ENCODE data around the gene CAMSAP1. TPM values are rescaled to one million over a fixed set of nuclear protein-coding genes. Genes with fewer than 3 reads are reported as not detected.

Gene CAMSAP1
- total RNA-seq, 2 donors from 2014 or later = 37.8 to 46.2 TPM

- peak; percentile 61 for ATAC-seq (replicated peaks)
- Mint-ChIP-seq H3K36me3 (ENCODE audit: low read depth) (peaks cover 43% of the 10 kb centered on the region), H3K4me3 (peak overlapping the region; percentile 54), H3K4me1 (peaks cover 31% of the 10 kb centered on the region), H3K9me3 (no peaks in the 10 kb centered on the region), H3K27ac (peak overlapping the region; percentile 52), H3K27me3 (no peaks in the 10 kb centered on the region)
Observed at GRCh38 chr9:135877791-135878527, 29.4 kb downstream of the CAMSAP1 start.

- H3K36me3 Mint-ChIP-seq (ENCODE audit: low read depth) = peaks cover 32% of the 10 kb centered on the region
- H3K4me3 Mint-ChIP-seq = peak overlapping the region; percentile 54
- H3K27ac Mint-ChIP-seq = peak overlapping the region; percentile 52
- peaks cover 29% of the 10 kb centered on the region for H3K4me1 Mint-ChIP-seq
- H3K27me3 Mint-ChIP-seq = no peaks in the 10 kb centered on the region
- no peaks in the 10 kb centered on the region for H3K9me3 Mint-ChIP-seq
- no peak for ATAC-seq (replicated peaks)
Observed at GRCh38 chr9:135876936-135877335, 30.4 kb downstream of the CAMSAP1 start.

- no peak for ATAC-seq (replicated peaks)
- H3K4me1 Mint-ChIP-seq = peaks cover 27% of the 10 kb centered on the region
Observed at GRCh38 chr9:135874859-135875258, 32.5 kb downstream of the CAMSAP1 start.

GRCh38 chr9:135869909-135870308, 37.4 kb downstream of the CAMSAP1 start:
- Mint-ChIP-seq H3K4me1 (peaks cover 18% of the 10 kb centered on the region), H3K36me3 (ENCODE audit: low read depth) (peaks cover 39% of the 10 kb centered on the region), H3K27ac (no peak overlapping the region), H3K4me3 (no peak overlapping the region), H3K27me3 (no peaks in the 10 kb centered on the region), H3K9me3 (no peaks in the 10 kb centered on the region)
- ATAC-seq (replicated peaks) = no peak

More at GRCh38 chr9:135874859-135875258, 32.5 kb downstream of the CAMSAP1 start:
- Mint-ChIP-seq H3K9me3 (no peaks in the 10 kb centered on the region), H3K27me3 (no peaks in the 10 kb centered on the region), H3K27ac (no peak overlapping the region), H3K4me3 (no peak overlapping the region), H3K36me3 (ENCODE audit: low read depth) (peaks cover 33% of the 10 kb centered on the region)

GRCh38 chr9:135865531-135865930, 41.8 kb downstream of the CAMSAP1 start:
- peak overlapping the region; percentile 43 for H3K27ac Mint-ChIP-seq
- no peaks in the 10 kb centered on the region for H3K9me3 Mint-ChIP-seq
- no peak overlapping the region for H3K4me3 Mint-ChIP-seq

GRCh38 chr9:135864447-135865049, 42.8 kb downstream of the CAMSAP1 start:
- H3K27ac Mint-ChIP-seq = peak overlapping the region; percentile 43
- H3K27me3 Mint-ChIP-seq = no peaks in the 10 kb centered on the region
- peaks cover 31% of the 10 kb centered on the region for H3K4me1 Mint-ChIP-seq
- ATAC-seq (replicated peaks) = peak; percentile 29
- no peaks in the 10 kb centered on the region for H3K9me3 Mint-ChIP-seq
- H3K4me3 Mint-ChIP-seq = peak overlapping the region; percentile 29
- H3K36me3 Mint-ChIP-seq (ENCODE audit: low read depth) = peaks cover 64% of the 10 kb centered on the region

More at GRCh38 chr9:135865531-135865930, 41.8 kb downstream of the CAMSAP1 start:
- Mint-ChIP-seq H3K4me1 (peaks cover 34% of the 10 kb centered on the region), H3K36me3 (ENCODE audit: low read depth) (peaks cover 64% of the 10 kb centered on the region), H3K27me3 (no peaks in the 10 kb centered on the region)
- ATAC-seq (replicated peaks) = no peak

- no peaks in the 10 kb centered on the region for H3K27me3 Mint-ChIP-seq
- peaks cover 38% of the 10 kb centered on the region for H3K4me1 Mint-ChIP-seq
- peaks cover 78% of the 10 kb centered on the region for H3K36me3 Mint-ChIP-seq (ENCODE audit: low read depth)
- ATAC-seq (replicated peaks) = peak; percentile 83
- peak overlapping the region; percentile 55 for H3K27ac Mint-ChIP-seq
- peak overlapping the region; percentile 49 for H3K4me3 Mint-ChIP-seq
- H3K9me3 Mint-ChIP-seq = no peaks in the 10 kb centered on the region
Observed at GRCh38 chr9:135862809-135863208, 44.5 kb downstream of the CAMSAP1 start.

- Mint-ChIP-seq H3K4me1 (peaks cover 25% of the 10 kb centered on the region), H3K4me3 (no peak overlapping the region), H3K9me3 (no peaks in the 10 kb centered on the region), H3K36me3 (ENCODE audit: low read depth) (peaks cover 71% of the 10 kb centered on the region), H3K27me3 (no peaks in the 10 kb centered on the region), H3K27ac (peak overlapping the region; percentile 2)
- peak; percentile 83 for ATAC-seq (replicated peaks)
Observed at GRCh38 chr9:135858491-135859185, 48.7 kb downstream of the CAMSAP1 start.

- H3K36me3 Mint-ChIP-seq (ENCODE audit: low read depth) = peaks cover 73% of the 10 kb centered on the region
- peaks cover 20% of the 10 kb centered on the region for H3K4me1 Mint-ChIP-seq
- H3K27ac Mint-ChIP-seq = peak overlapping the region; percentile 2
- H3K27me3 Mint-ChIP-seq = no peaks in the 10 kb centered on the region
- no peak overlapping the region for H3K4me3 Mint-ChIP-seq
- H3K9me3 Mint-ChIP-seq = no peaks in the 10 kb centered on the region
- ATAC-seq (replicated peaks) = no peak
Observed at GRCh38 chr9:135857843-135858242, 49.5 kb downstream of the CAMSAP1 start.

- ATAC-seq (replicated peaks) = no peak
- no peaks in the 10 kb centered on the region for H3K9me3 Mint-ChIP-seq
- peak overlapping the region; percentile 26 for H3K27ac Mint-ChIP-seq
- H3K4me3 Mint-ChIP-seq = no peak overlapping the region
- no peaks in the 10 kb centered on the region for H3K27me3 Mint-ChIP-seq
- H3K4me1 Mint-ChIP-seq = peaks cover 15% of the 10 kb centered on the region
- H3K36me3 Mint-ChIP-seq (ENCODE audit: low read depth) = peaks cover 73% of the 10 kb centered on the region
Observed at GRCh38 chr9:135857371-135857786, 50.0 kb downstream of the CAMSAP1 start.

- Mint-ChIP-seq H3K27me3 (no peaks in the 10 kb centered on the region), H3K4me3 (no peak overlapping the region), H3K4me1 (peaks cover 16% of the 10 kb centered on the region), H3K36me3 (ENCODE audit: low read depth) (peaks cover 72% of the 10 kb centered on the region), H3K27ac (no peak overlapping the region), H3K9me3 (no peaks in the 10 kb centered on the region)
- no peak for ATAC-seq (replicated peaks)
Observed at GRCh38 chr9:135851748-135852147, 55.6 kb downstream of the CAMSAP1 start.

GRCh38 chr9:135850737-135851136, 56.6 kb downstream of the CAMSAP1 start:
- peak overlapping the region; percentile 63 for H3K4me3 Mint-ChIP-seq
- peak overlapping the region; percentile 62 for H3K27ac Mint-ChIP-seq
- H3K9me3 Mint-ChIP-seq = no peaks in the 10 kb centered on the region
- H3K36me3 Mint-ChIP-seq (ENCODE audit: low read depth) = peaks cover 72% of the 10 kb centered on the region
- no peaks in the 10 kb centered on the region for H3K27me3 Mint-ChIP-seq
- peaks cover 16% of the 10 kb centered on the region for H3K4me1 Mint-ChIP-seq
- peak; percentile 93 for ATAC-seq (replicated peaks)

- ATAC-seq (replicated peaks) = no peak
- H3K4me3 Mint-ChIP-seq = no peak overlapping the region
- H3K27me3 Mint-ChIP-seq = no peaks in the 10 kb centered on the region
- H3K27ac Mint-ChIP-seq = no peak overlapping the region
- H3K4me1 Mint-ChIP-seq = peaks cover 17% of the 10 kb centered on the region
- H3K36me3 Mint-ChIP-seq (ENCODE audit: low read depth) = peaks cover 88% of the 10 kb centered on the region
- H3K9me3 Mint-ChIP-seq = peaks cover 3% of the 10 kb centered on the region
Observed at GRCh38 chr9:135849181-135849580, 58.2 kb downstream of the CAMSAP1 start.

GRCh38 chr9:135848341-135849047, 58.9 kb downstream of the CAMSAP1 start:
- ATAC-seq (replicated peaks) = no peak
- Mint-ChIP-seq H3K27ac (no peak overlapping the region), H3K9me3 (peaks cover 7% of the 10 kb centered on the region), H3K4me3 (no peak overlapping the region), H3K36me3 (ENCODE audit: low read depth) (peaks cover 88% of the 10 kb centered on the region), H3K27me3 (no peaks in the 10 kb centered on the region), H3K4me1 (peaks cover 21% of the 10 kb centered on the region)

Data from activated T-helper 17 cell treated with anti-CD3 and anti-CD28 coated beads, Interleukin-2, amount 50 U/mL, for 72 hours (primary cell).